ENCODE measurements around the gene PRELID2.
"Not testable (repeated sequence)": the region's sequence is repeated elsewhere in the genome, so short reads cannot be mapped to it uniquely, and the experiment has no call there.

Gene PRELID2

DNA sequence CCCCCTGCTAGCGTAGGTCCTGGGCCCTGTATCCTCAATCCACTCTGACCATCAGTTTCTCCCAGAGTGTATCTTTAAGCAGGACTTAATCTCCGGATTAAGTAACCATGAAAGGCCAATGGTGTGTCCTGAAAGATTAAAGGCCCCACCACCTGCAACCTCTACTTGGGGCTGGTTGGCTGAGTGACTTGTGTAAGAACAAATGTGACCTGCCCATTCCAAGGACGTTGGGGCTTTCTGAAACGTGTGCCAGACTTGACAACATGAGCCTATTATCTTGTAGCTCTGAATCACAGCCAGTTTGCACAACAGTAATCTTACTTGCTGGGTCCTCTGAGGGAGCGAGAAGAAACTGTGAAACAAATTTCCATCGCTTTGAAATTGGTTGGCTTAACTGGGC, 3.1 kb upstream of the PRELID2 start:
- Histone ChIP-seq H3K4me3 (ENCODE audit: low read depth, low read length) (no peak overlapping the region), H3K79me2 (ENCODE audit: control insufficient read depth, insufficient read depth, low read length, unreplicated experiment) (peaks cover 15% of the 10 kb centered on the region), H2AFZ (ENCODE audit: low read length, unreplicated experiment) (no peak overlapping the region), H3K36me3 (ENCODE audit: insufficient read depth, low read length) (no peaks in the 10 kb centered on the region), H3K4me1 (ENCODE audit: control insufficient read depth, insufficient read depth, low read length, unreplicated experiment) (peaks cover 15% of the 10 kb centered on the region), H3K27me3 (ENCODE audit: insufficient read depth, low read length) (no peaks in the 10 kb centered on the region), H3K27ac (ENCODE audit: low read depth, low read length) (no peak overlapping the region)

DNA sequence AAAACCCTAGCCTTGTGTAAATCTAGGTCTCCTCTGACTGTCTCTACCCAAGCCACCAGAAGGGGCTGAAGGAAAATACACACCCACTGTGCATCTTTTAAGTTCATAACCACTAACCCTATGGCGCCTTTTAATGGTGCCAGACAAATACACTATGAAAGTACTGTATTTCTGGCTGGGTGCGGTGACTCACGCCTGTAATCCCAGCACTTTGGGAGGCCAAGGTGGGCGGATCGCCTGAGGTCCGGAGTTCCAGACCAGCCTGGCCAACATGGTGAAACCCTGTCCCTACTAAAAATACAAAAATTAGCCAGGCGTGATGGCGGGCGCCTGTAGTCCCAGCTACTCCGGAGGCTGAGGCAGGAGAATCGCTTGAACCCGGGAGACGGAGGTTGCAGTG, 1.1 kb upstream of the PRELID2 start:
- not testable (repeated sequence) for H3K27ac ChIP-seq (ENCODE audit: low read depth, low read length); H3K4me3 ChIP-seq (ENCODE audit: low read depth, low read length); H3K27me3 ChIP-seq (ENCODE audit: insufficient read depth, low read length); H3K36me3 ChIP-seq (ENCODE audit: insufficient read depth, low read length)
- Histone ChIP-seq H2AFZ (ENCODE audit: low read length, unreplicated experiment) (peak overlapping the region; percentile 47), H3K79me2 (ENCODE audit: control insufficient read depth, insufficient read depth, low read length, unreplicated experiment) (peaks cover 19% of the 10 kb centered on the region), H3K4me1 (ENCODE audit: control insufficient read depth, insufficient read depth, low read length, unreplicated experiment) (peaks cover 17% of the 10 kb centered on the region)

DNA sequence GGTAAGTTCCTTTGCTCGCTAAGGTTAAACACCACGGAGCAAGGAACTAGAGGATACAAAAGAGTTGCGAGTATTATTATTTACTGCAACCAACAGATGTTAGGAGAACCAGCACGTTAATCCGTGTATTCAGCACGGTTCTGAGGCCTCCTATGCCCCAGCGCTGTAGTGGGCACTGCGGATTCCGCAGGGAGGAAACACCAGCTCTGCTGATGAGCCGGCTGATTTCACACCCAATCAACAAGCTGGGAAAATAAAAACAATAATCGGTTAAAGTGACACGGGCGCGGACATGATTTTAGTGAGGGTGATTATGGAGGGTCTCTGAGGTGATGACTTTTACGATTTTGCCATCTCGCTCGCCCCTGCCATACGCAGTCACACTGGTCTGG, 702 bp upstream of the PRELID2 start:
- peak overlapping the region; percentile 89 for H3K4me3 ChIP-seq (ENCODE audit: low read depth, low read length)
- peaks cover 21% of the 10 kb centered on the region for H3K4me1 ChIP-seq (ENCODE audit: control insufficient read depth, insufficient read depth, low read length, unreplicated experiment)
- H2AFZ ChIP-seq (ENCODE audit: low read length, unreplicated experiment) = peak overlapping the region; percentile 47
- H3K27ac ChIP-seq (ENCODE audit: low read depth, low read length) = peak overlapping the region; percentile 17; the same call in 1 of the 2 replicates
- no peaks in the 10 kb centered on the region for H3K36me3 ChIP-seq (ENCODE audit: insufficient read depth, low read length)
- H3K27me3 ChIP-seq (ENCODE audit: insufficient read depth, low read length) = no peaks in the 10 kb centered on the region
- peaks cover 19% of the 10 kb centered on the region for H3K79me2 ChIP-seq (ENCODE audit: control insufficient read depth, insufficient read depth, low read length, unreplicated experiment)

DNA sequence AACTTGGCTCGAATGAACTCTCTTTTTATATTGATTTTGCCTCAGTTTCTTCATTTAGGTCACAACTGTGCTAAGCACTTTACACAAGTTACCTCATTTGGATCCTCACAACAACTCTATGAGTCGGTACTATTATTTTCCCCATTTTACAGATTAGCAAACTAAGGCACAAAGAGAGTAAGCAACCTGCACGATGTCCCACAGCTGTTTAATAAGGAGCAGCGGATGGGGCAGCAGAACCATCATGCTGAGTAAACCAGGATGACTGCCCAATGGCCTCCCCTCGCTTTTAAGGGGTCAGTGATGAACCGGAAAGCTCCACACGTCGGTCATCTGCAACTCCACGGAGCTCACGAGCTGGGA, 607 bp downstream of the PRELID2 start:
- Histone ChIP-seq H3K36me3 (ENCODE audit: insufficient read depth, low read length) (no peaks in the 10 kb centered on the region), H3K27ac (ENCODE audit: low read depth, low read length) (no peak overlapping the region; the same call in 1 of the 2 replicates)

DNA sequence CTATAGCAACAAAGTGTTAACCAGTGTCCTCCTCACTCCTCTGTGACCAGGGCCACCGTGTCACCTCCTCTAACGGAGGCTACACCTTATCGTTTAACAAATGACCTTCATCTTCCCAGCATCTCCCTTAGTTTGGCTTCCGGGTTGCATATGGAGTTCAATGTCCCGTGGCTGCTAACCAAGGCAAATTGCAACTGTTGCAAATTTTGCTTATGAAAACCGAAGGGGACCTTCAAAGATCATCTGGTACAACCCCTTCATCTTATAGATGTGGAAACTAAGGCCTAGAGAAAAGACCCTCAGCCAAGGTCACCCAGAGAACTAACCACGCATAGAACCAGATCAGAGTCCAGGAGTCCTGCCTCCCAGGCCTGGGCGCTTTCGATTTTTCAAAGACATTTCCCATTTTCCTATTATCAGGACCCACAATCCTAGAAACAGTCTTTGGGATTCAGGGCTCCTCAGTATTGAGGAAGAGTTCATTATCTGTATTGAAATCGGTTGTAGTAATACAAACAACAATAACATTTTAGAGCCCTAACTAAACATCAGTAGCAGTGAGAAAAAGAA, 1.4 kb downstream of the PRELID2 start:
- Histone ChIP-seq H3K4me3 (ENCODE audit: low read depth, low read length) (peak overlapping the region; percentile 89), H3K4me1 (ENCODE audit: control insufficient read depth, insufficient read depth, low read length, unreplicated experiment) (peaks cover 37% of the 10 kb centered on the region), H2AFZ (ENCODE audit: low read length, unreplicated experiment) (no peak overlapping the region), H3K27ac (ENCODE audit: low read depth, low read length) (no peak overlapping the region), H3K27me3 (ENCODE audit: insufficient read depth, low read length) (no peaks in the 10 kb centered on the region), H3K36me3 (ENCODE audit: insufficient read depth, low read length) (no peaks in the 10 kb centered on the region), H3K79me2 (ENCODE audit: control insufficient read depth, insufficient read depth, low read length, unreplicated experiment) (peaks cover 23% of the 10 kb centered on the region)

More for the DNA sequence above, 607 bp downstream of the PRELID2 start:
- no peaks in the 10 kb centered on the region for H3K27me3 ChIP-seq (ENCODE audit: insufficient read depth, low read length)
- H3K4me1 ChIP-seq (ENCODE audit: control insufficient read depth, insufficient read depth, low read length, unreplicated experiment) = peaks cover 34% of the 10 kb centered on the region
- peaks cover 21% of the 10 kb centered on the region for H3K79me2 ChIP-seq (ENCODE audit: control insufficient read depth, insufficient read depth, low read length, unreplicated experiment)
- peak overlapping the region; percentile 85 for H2AFZ ChIP-seq (ENCODE audit: low read length, unreplicated experiment)
- peak overlapping the region; percentile 89 for H3K4me3 ChIP-seq (ENCODE audit: low read depth, low read length)

DNA sequence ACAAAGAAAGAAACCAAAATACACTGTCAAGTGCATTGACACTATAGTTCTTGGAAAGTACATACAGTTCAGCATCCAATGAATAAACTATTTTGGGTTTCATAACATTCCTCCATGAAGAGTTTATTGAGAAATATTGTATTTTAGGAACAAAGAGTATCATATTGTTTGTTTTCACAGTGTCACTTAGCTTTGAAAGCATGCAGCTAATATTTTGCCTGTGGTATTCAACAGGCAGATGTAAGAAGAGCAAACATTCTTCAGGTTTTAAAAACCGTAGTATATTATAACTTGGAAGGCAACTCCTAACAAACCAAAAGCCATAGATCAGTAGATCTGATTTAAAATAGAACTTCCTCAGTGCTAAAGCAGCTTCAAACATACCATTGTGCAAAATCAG, 4.5 kb downstream of the PRELID2 start:
- Histone ChIP-seq H3K4me1 (ENCODE audit: control insufficient read depth, insufficient read depth, low read length, unreplicated experiment) (peaks cover 33% of the 10 kb centered on the region), H3K36me3 (ENCODE audit: insufficient read depth, low read length) (no peaks in the 10 kb centered on the region), H3K79me2 (ENCODE audit: control insufficient read depth, insufficient read depth, low read length, unreplicated experiment) (peaks cover 25% of the 10 kb centered on the region), H2AFZ (ENCODE audit: low read length, unreplicated experiment) (no peak overlapping the region), H3K4me3 (ENCODE audit: low read depth, low read length) (no peak overlapping the region), H3K27me3 (ENCODE audit: insufficient read depth, low read length) (no peaks in the 10 kb centered on the region), H3K27ac (ENCODE audit: low read depth, low read length) (0 out of 2 replicates have a peak overlapping the region, but pooled peaks have one; percentile 10)

DNA sequence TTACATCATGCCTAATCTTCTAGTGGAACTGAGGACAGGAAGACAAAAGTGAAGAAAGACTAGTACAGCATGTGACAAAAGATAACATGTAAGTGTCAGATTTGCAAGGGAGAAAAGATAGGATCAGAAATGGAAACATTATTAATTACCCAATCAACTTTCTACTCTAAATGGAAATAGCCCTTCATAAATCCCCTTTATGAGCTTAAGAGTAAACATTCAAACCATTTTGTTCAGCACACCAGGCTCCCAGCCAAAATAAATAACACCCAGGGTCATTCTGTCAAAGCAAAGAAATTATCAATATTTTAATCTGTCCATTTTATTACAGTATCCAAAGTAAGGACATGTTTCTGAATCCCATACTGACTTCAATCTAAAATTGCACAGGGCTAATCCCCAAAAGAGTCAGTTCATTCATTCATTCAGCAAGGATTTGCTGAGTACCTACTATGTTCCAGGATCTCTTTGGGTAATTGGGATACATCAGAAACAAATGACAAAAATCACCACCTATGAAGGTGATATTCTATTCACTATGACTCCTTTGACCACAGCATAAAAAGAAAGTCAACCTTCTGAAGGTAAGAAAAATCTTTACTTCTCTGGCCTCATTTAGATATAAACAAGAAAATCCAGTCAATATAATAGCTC, 5.3 kb downstream of the PRELID2 start:
- Histone ChIP-seq H3K79me2 (ENCODE audit: control insufficient read depth, insufficient read depth, low read length, unreplicated experiment) (peaks cover 25% of the 10 kb centered on the region), H3K4me1 (ENCODE audit: control insufficient read depth, insufficient read depth, low read length, unreplicated experiment) (peaks cover 34% of the 10 kb centered on the region), H3K27me3 (ENCODE audit: insufficient read depth, low read length) (no peaks in the 10 kb centered on the region), H3K36me3 (ENCODE audit: insufficient read depth, low read length) (no peaks in the 10 kb centered on the region), H3K4me3 (ENCODE audit: low read depth, low read length) (no peak overlapping the region), H3K27ac (ENCODE audit: low read depth, low read length) (no peak overlapping the region), H2AFZ (ENCODE audit: low read length, unreplicated experiment) (no peak overlapping the region)

DNA sequence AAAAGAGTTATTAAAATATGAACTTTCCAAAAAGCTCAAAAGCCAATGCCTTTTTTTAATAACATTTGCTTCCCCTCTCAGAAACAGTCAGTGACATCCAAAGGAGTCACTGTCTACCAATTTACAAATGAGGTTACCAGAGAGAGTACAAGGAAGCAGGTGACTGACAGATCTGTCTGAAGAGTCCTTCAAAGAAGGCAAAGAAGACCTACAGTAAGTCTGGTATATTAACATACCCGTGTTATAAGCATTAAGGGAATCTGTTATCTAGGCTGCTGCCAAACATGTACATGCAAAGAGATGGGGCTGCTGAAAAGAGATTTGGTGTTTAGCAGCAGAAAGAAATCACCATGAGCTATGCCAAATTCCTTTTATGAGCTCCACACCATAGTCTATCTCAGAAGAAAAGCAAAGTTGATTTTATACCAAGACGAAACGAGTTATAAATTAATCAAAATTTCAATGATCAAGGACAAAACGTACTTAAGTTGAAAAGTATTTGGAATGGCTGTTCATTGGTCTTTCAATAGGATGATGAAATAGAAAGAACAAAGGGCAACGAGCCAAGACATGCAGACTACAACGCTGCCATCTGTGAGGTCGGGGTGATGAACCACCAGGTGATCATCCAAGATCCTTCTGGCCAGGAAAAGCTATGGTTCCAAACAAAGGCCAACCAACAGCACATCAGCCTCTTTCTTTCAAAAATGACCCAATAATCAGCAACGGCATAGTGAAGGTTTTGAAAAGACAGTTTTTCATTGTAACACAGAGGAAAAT, 8.1 kb downstream of the PRELID2 start:
- H2AFZ ChIP-seq (ENCODE audit: low read length, unreplicated experiment) = no peak overlapping the region
- H3K79me2 ChIP-seq (ENCODE audit: control insufficient read depth, insufficient read depth, low read length, unreplicated experiment) = peaks cover 6% of the 10 kb centered on the region

GRCh38 chr5:145825751-145826180, 9.4 kb downstream of the PRELID2 start:
- H3K4me1 ChIP-seq (ENCODE audit: control insufficient read depth, insufficient read depth, low read length, unreplicated experiment) = peaks cover 18% of the 10 kb centered on the region
- H3K79me2 ChIP-seq (ENCODE audit: control insufficient read depth, insufficient read depth, low read length, unreplicated experiment) = peaks cover 6% of the 10 kb centered on the region
- no peak overlapping the region for H3K4me3 ChIP-seq (ENCODE audit: low read depth, low read length)
- no peak overlapping the region for H3K27ac ChIP-seq (ENCODE audit: low read depth, low read length)
- H3K27me3 ChIP-seq (ENCODE audit: insufficient read depth, low read length) = no peaks in the 10 kb centered on the region
- no peaks in the 10 kb centered on the region for H3K36me3 ChIP-seq (ENCODE audit: insufficient read depth, low read length)
- no peak overlapping the region for H2AFZ ChIP-seq (ENCODE audit: low read length, unreplicated experiment)

More for the DNA sequence above, 8.1 kb downstream of the PRELID2 start:
- no peaks in the 10 kb centered on the region for H3K27me3 ChIP-seq (ENCODE audit: insufficient read depth, low read length)
- no peak overlapping the region for H3K27ac ChIP-seq (ENCODE audit: low read depth, low read length)
- H3K4me1 ChIP-seq (ENCODE audit: control insufficient read depth, insufficient read depth, low read length, unreplicated experiment) = peaks cover 25% of the 10 kb centered on the region
- no peak overlapping the region for H3K4me3 ChIP-seq (ENCODE audit: low read depth, low read length)
- no peaks in the 10 kb centered on the region for H3K36me3 ChIP-seq (ENCODE audit: insufficient read depth, low read length)

DNA sequence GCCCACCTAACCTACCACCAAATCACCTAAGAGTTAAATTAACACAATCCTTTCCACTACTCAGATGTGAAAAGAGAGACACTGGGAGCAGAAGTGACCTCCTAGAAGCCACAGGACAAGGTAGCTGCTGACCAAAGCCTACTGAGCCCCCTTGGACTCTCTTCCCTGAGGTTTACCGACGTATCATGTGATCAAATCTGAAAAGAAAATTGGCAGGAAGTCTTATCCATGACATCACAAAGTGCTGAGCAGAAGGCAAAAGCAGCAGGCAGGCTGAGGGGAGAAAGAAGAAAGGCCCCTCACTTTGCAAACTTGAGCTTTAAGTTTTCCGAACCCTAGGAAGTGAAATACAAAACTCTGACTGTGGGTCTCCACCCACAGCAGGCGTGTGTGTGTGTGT, 11.1 kb downstream of the PRELID2 start:
- Histone ChIP-seq H3K27ac (ENCODE audit: low read depth, low read length) (no peak overlapping the region), H3K36me3 (ENCODE audit: insufficient read depth, low read length) (no peaks in the 10 kb centered on the region; the same call in 1 of the 2 replicates), H3K27me3 (ENCODE audit: insufficient read depth, low read length) (no peaks in the 10 kb centered on the region), H3K4me3 (ENCODE audit: low read depth, low read length) (no peak overlapping the region), H3K4me1 (ENCODE audit: control insufficient read depth, insufficient read depth, low read length, unreplicated experiment) (peaks cover 3% of the 10 kb centered on the region), H3K79me2 (ENCODE audit: control insufficient read depth, insufficient read depth, low read length, unreplicated experiment) (peaks cover 3% of the 10 kb centered on the region), H2AFZ (ENCODE audit: low read length, unreplicated experiment) (no peak overlapping the region)

All from ACC112 (cell line).